H54 (cell line): ENCODE measurements around the gene VWA8.
"Not testable (repeated sequence)": the region's sequence is repeated elsewhere in the genome, so short reads cannot be mapped to it uniquely, and the experiment has no call there.

Source experiments
- DNase-seq: peaks from one replicate; pipeline ENCODE4 v3.0.0; 2011; ENCODE audit warnings: low spot score, mixed read lengths; ENCODE audit not compliant: insufficient read length
- FAIRE-seq: peaks from 3 replicates; lab custom pipeline; 2011; peaks lifted over from hg19 to GRCh38; lab: Jason Lieb, UNC
- POLR2A ChIP-seq: IDR thresholded peaks from 2 replicates; pipeline ENCODE4 v1.6.1; 2011; ENCODE audit warnings: low read depth, mild to moderate bottlenecking, low read length

VWA8 gene

DNA sequence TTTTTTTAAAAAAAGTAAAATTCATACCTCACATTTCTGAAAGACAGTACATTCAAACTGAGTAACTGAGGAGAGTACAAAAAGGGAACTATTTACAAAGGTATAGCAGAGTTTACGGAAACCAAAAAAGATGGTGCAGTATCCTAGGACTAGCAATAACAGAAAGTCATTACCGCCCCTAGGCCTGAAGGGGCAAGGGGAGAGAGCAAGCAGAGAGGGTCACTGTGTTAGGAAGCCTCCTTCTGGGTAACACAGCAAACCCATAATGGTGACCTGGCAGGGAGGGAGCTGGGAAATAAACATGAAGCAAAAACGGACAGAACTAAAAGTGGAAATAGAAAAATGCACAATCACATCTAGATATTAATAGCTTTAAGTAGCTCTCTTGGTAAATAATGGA lies 8.2 kb downstream of the VWA8 start:
- TF ChIP-seq POLR2A = no peak
- FAIRE-seq (no peak), DNase-seq (no peak)

DNA sequence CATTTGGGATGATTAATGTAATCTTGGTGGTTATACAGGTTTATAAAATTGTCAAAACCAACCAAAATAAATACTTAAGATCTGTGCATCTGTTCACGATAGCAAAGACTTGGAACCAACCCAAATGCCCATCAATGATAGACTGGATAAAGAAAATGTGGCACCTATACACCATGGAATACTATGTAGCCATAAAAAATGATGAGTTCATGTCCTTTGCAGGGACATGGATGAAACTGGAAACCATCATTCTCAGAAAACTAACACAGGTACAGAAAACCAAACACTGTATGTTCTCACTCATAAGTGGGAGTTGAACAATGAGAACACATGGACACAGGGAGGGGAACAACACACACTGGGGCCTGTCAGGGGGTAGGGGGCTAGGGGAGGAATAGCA lies 11.8 kb downstream of the VWA8 start:
- FAIRE-seq, DNase-seq: not testable (repeated sequence)

DNA sequence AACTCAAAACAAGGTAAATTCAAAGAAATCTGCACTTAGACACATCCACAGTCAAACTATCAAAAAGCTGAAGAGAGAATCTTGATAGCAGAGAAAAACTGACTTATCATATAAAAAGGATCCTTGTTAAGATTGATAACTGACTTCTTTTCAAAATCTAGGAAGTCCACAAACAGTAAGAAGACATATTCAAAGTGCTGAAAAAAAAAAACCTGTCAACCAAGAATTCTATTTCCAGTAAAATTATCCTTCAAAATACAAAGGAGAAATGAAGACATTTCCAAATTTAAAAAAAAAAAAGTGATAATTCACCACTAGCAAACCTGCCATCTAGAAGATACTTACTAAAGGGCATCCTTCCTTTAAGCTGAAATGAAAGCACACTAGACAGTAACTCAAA lies 15.0 kb downstream of the VWA8 start:
- FAIRE-seq (no peak), DNase-seq (no peak)
- TF ChIP-seq POLR2A = no peak

DNA sequence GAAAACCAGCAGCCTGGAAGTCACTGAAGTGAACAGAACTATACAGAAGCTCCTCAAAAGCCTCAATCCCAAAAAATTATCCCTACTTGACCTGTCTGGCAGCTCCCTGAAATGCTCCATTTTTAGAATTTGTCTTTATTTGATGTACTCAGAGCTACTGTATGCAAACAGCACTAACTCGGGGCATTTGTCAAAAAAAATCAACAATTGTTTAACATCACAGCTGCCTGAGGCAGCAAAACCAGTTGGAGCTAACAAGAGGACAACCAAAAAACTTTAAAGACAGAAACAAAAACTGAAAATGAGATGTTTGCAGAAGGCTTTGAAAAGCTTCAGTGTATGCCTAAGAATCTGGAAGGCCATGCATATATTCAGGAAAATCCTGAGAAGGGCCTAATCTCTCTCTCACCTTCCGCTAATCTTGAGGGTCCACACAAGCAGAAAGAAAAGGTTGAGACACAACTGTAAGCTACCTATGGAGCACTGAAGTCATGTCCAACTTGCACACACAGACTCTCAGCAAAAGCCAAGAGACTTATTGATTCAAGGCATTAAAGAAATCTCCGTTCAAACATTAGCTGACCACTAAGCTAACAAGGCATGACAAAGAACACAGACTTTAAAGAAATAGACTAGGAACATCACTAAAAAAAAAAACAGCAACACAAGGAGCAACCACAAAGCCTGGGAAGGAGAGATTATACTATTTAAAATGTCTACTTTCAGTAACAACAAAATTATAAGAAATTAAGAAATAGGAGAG lies 16.1 kb downstream of the VWA8 start:
- DNase-seq (no peak), FAIRE-seq (no peak)
- no peak for TF ChIP-seq POLR2A

DNA sequence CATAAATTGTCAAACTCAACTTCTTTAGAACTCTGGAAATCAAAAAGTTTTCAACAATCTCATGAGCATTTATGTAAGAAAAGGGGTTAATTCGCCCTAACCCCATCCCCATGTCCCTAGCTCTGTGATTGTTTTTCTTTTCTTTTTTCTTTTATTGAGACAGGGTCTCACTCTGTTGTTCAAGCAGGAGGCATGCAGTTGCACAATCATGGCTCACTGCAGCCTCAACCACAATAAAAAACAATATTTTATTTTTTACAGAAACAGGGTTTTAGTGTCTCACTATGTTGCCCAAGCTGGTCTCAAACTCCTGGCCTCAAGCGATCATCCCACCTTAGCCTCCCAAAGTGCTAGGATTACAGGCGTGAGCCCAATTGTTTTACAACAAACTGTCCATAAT lies 16.7 kb downstream of the VWA8 start:
- no peak for DNase-seq
- no peak for TF ChIP-seq POLR2A
- no peak for FAIRE-seq

DNA sequence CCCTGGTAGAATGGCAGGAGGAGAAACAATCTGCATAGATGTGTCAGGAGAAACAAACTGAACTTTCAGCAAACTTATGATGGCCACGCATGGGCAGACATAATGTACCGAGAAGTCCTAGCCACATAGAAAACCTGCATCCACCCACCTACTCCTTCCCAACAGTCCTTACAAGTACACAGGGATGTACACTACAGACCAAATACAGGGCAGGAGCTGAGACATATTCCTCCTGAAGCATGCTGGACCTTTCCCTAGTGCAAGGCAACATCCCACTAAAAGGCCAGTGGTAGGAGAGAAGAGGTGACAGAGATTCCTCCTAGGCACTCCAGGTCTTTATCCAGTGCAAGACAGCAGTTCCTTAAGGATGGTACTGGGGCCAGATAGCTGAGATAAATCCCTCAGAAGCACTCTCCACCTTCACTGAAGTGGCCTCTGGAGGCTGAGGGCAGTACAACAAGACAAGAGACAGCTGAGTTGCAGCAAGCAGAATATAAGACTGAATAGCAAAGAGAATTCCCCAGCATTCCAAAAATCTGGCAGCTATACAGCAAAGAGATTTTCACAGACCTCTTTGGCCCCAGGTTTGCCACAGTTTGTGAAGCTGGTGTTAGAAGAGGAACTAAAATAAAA lies 18.3 kb downstream of the VWA8 start:
- no peak for TF ChIP-seq POLR2A
- DNase-seq (no peak), FAIRE-seq (no peak)

- TF ChIP-seq POLR2A = no peak
- DNase-seq (no peak), FAIRE-seq (no peak)
Observed at GRCh38 chr13:41941174-41941573, 19.7 kb downstream of the VWA8 start.

GRCh38 chr13:41939398-41939797 lies 21.5 kb downstream of the VWA8 start:
- no peak for TF ChIP-seq POLR2A
- DNase-seq (no peak), FAIRE-seq (no peak)

DNA sequence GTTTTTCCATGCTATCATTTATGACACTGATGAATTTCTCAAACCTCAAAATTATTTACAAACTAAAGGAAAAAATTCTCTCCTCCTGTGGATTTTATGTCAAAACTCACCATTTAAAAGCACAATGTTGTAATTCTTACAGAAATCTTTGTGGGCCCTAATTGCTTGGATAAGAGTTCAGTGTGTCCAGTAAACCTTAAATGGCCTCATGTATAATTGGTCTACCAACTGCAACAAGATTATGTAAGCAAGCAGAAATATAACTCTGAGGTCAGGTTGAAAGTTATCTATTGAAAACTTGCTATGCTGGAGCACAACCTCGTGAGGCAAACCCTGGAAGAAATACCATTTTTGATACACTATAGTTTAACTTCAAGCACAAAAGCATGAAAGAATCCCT lies 22.0 kb downstream of the VWA8 start:
- no peak for TF ChIP-seq POLR2A
- no peak for FAIRE-seq
- no peak for DNase-seq

DNA sequence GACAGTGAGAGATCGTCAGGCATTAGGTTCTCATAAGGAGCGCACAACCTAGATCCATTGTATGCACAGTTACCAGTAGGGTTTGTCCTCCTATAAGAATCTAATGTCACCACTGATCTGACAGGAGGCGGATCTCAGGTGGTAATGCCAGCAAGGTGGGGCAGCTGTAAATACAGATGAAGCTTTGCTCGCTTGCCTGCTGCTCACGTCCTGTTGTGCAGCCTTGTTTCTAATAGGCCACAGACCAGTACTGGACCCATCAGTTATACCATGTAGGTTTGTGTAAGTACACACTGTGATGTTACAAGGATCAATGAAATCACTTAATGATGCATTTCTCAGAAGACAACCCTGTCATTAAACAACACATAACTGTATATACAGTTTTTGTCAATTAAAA lies 23.5 kb downstream of the VWA8 start:
- no peak for FAIRE-seq
- TF ChIP-seq POLR2A = no peak
- no peak for DNase-seq

GRCh38 chr13:41935501-41935900 lies 25.4 kb downstream of the VWA8 start:
- no peak for TF ChIP-seq POLR2A
- no peak for DNase-seq
- no peak for FAIRE-seq

DNA sequence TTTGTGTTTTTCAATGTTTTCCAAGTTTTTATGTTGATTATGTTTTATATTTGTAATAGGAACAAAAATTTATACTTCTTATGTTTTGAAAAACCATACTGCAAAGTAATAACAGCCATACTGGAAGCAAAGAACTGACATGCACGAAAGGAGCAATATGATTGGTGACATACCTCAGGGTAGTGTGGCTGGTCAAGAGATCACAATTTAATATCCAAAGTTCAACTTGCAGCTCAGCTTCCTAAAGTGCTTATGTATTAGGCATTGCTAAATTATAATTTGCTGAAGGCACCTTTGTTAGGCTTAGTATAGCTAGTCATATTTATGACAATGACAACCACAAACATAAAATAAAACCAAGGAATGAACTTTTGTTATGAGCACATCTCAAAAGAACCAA lies 25.9 kb downstream of the VWA8 start:
- FAIRE-seq (no peak), DNase-seq (no peak)
- no peak for TF ChIP-seq POLR2A

DNA sequence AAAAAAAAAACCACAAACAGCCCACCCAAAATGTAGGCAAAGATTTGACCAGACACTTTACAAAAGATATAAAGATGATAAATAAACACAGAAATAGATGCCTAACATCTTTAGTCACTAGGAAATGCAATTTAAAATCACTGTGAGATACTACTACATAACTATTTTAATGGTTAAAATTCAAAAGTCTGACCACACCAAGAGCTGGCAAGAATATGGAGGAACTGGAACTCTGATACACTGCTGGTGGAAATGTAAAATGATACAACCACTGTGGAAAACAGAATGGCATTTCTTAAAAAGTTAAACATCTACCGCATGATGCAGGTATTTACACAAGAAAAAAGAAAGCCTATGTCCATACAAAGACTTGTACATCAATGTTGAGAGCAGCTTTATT lies 26.8 kb downstream of the VWA8 start:
- TF ChIP-seq POLR2A = no peak
- DNase-seq = no peak
- no peak for FAIRE-seq

DNA sequence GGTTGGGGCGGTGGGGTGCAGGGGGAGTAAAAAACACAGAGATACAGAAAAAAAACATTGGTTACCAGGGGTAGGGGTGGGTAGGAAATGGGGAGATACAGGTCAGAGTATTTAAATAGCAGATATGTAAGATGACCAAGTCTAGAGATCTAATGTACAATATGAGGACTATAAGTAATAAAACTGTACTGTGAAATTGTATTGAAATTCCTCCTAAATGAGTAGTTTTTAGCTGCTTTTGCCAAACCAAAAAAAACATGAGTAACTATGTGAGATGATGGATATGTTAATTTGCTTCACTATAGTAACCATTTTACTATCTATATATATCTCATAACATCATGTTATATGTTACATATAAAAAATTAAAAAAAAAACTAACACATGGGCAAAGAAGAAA lies 29.6 kb downstream of the VWA8 start:
- TF ChIP-seq POLR2A = no peak
- DNase-seq = no peak
- no peak for FAIRE-seq

DNA sequence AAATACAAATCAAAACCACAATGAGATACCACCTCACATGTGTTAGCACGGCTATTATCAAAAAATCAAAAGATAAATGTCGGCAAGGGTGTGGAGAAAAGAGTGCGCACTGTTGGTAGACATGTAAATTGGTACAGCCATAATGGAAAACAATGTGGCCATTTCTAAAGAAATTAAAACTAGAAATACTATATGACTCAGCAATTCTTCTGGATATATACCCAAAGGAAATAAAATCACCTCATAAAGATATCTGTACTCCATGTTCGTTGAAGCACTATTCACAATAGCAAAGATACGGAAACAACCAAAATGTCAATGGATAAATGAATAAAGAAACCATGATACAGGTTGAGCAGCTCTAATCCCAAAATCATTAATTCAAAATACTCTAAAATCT lies 30.8 kb downstream of the VWA8 start:
- no peak for TF ChIP-seq POLR2A
- FAIRE-seq (no peak), DNase-seq (no peak)
